ENCODE results near the gene CRYGD. TPM values are rescaled to one million over a fixed set of nuclear protein-coding genes. Genes with fewer than 3 reads are reported as not detected.

The CRYGD gene
- total RNA-seq, 2 experiments from 2014 or later = not detected

DNA sequence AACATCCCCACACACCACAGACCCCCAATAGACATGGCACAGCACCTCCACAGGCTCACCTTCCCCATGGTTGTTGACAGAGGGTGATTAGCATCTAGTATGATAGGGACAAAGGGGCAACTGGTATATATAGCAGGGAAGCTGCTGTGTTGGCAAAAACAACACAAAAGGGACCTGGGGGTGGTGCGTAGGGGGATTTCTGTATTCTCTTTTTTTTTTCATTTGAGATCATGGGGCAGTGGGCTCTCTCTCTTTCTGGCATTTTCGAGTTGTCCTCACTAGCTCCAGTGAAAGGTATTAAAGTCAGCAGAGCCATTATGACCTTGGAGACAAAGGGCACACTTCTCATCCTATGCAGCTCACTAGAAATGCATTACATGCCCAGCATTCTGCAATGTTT is 39.2 kb upstream of the CRYGD start, which contains the start of gene CRYGA:
Gene CRYGA, minus strand, starts transcription at position 101 of the 400 bp plus-strand sequence. Its CDS starts 33 bp downstream, at position 68.
- Mint-ChIP-seq H3K4me3 (no peak within 1 kb of the TSS), H3K36me3 (ENCODE audit: low read depth) (no peaks in the 10 kb centered on the region), H3K27ac (no peak within 1 kb of the TSS), H3K27me3 (peaks cover 14% of the 10 kb centered on the region), H3K9me3 (no peaks in the 10 kb centered on the region), H3K4me1 (ENCODE audit: low read depth) (no peaks in the 10 kb centered on the region)
- TF ChIP-seq, protein P1, sequence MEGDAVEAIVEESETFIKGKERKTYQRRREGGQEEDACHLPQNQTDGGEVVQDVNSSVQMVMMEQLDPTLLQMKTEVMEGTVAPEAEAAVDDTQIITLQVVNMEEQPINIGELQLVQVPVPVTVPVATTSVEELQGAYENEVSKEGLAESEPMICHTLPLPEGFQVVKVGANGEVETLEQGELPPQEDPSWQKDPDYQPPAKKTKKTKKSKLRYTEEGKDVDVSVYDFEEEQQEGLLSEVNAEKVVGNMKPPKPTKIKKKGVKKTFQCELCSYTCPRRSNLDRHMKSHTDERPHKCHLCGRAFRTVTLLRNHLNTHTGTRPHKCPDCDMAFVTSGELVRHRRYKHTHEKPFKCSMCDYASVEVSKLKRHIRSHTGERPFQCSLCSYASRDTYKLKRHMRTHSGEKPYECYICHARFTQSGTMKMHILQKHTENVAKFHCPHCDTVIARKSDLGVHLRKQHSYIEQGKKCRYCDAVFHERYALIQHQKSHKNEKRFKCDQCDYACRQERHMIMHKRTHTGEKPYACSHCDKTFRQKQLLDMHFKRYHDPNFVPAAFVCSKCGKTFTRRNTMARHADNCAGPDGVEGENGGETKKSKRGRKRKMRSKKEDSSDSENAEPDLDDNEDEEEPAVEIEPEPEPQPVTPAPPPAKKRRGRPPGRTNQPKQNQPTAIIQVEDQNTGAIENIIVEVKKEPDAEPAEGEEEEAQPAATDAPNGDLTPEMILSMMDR (IDR thresholded peaks at IDR 0.05) = no peak
- Histone ChIP-seq H3K27me3 (ENCODE audit: control insufficient read depth in 1 of 2, insufficient read depth in 2 of 2, low read length in 2 of 2) (no peaks in the 10 kb centered on the region), H3K27ac (ENCODE audit: low read depth in 1 of 2, low read length in 2 of 2) (no peak within 1 kb of the TSS), H3K9me3 (ENCODE audit: control insufficient read depth in 1 of 2, insufficient read depth in 1 of 2, low read length in 2 of 2) (no peaks in the 10 kb centered on the region), H3K36me3 (ENCODE audit: insufficient read depth, low read length) (no peaks in the 10 kb centered on the region), H3K4me1 (ENCODE audit: insufficient read depth, low read length) (no peaks in the 10 kb centered on the region), H3K4me3 (ENCODE audit: low read length) (no peak within 1 kb of the TSS)
- ATAC-seq (ENCODE audit: poor library complexity) (no peak), DNase-seq (no peak)
- ChIA-PET CTCF (no interaction called here), POLR2A (no interaction called here)
- intact Hi-C loops (cut with DNase I, micrococcal nuclease) = no loop called here

DNA sequence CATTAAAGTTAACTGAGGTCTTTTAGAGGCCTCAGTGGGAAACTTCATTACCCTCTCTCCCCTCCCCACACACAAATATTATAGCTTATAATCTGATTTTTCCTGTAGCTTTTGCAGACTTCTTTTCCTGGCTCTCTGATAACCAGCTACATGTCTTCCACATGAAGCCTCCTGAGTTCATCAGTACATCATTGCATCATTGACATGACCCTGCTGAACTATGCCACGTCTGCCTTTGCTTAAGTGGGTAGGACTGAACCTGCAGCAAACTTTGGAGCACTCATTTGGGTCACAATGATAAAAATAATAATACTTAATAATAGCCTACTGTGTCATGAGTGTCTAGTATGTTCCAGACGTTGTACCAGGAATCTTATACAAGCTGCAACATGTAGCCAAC is 32.1 kb upstream of the CRYGD start:
- intact Hi-C loops (cut with DNase I, micrococcal nuclease) = no loop called here
- no peaks in the 10 kb centered on the region for H3K36me3 Mint-ChIP-seq (ENCODE audit: low read depth)
- no peak overlapping the region for H3K27ac ChIP-seq (ENCODE audit: low read depth in 1 of 2, low read length in 2 of 2)
- CTCF ChIA-PET = no interaction called here
- TF ChIP-seq, protein P1 (IDR thresholded peaks at IDR 0.05) = no peak
- H3K27ac Mint-ChIP-seq = no peak overlapping the region
- no peaks in the 10 kb centered on the region for H3K9me3 ChIP-seq (ENCODE audit: control insufficient read depth in 1 of 2, insufficient read depth in 1 of 2, low read length in 2 of 2)
- no peaks in the 10 kb centered on the region for H3K4me1 ChIP-seq (ENCODE audit: insufficient read depth, low read length)
- POLR2A ChIA-PET = no interaction called here
- H3K36me3 ChIP-seq (ENCODE audit: insufficient read depth, low read length) = no peaks in the 10 kb centered on the region
- no peak overlapping the region for H3K4me3 ChIP-seq (ENCODE audit: low read length)
- no peak overlapping the region for H3K4me3 Mint-ChIP-seq
- no peaks in the 10 kb centered on the region for H3K27me3 Mint-ChIP-seq
- no peak for DNase-seq
- H3K27me3 ChIP-seq (ENCODE audit: control insufficient read depth in 1 of 2, insufficient read depth in 2 of 2, low read length in 2 of 2) = peaks cover 0 to 3% of the 10 kb centered on the region in 2 experiments
- peaks cover 2% of the 10 kb centered on the region for H3K9me3 Mint-ChIP-seq
- ATAC-seq (ENCODE audit: poor library complexity) = no peak
- no peaks in the 10 kb centered on the region for H3K4me1 Mint-ChIP-seq (ENCODE audit: low read depth)

DNA sequence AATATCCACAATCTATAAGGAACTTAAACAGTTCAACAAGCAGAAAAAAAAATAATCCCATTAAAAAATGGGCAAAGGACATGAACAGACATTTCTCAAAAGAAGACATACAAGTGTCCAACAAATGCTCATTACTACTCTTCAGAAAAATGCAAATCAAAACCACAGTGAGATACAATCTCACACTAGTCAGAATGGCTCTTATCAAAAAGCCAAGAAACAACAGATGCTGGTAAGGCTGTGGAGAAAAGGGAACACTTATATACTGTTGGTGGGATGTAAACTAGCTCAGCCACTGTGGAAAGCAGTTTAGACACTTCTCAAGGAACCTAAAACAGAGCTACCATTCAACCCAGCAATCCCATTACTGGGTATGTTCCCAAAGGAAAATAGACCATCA is 28.8 kb upstream of the CRYGD start:
- no peaks in the 10 kb centered on the region for H3K36me3 ChIP-seq (ENCODE audit: insufficient read depth, low read length)
- CTCF ChIA-PET = no interaction called here
- peaks cover 0 to 3% of the 10 kb centered on the region in 2 experiments for H3K27me3 ChIP-seq (ENCODE audit: control insufficient read depth in 1 of 2, insufficient read depth in 2 of 2, low read length in 2 of 2)
- no peak for DNase-seq
- no peaks in the 10 kb centered on the region for H3K4me1 Mint-ChIP-seq (ENCODE audit: low read depth)
- no peak overlapping the region for H3K4me3 ChIP-seq (ENCODE audit: low read length)
- no peaks in the 10 kb centered on the region for H3K9me3 ChIP-seq (ENCODE audit: control insufficient read depth in 1 of 2, insufficient read depth in 1 of 2, low read length in 2 of 2)
- H3K27ac ChIP-seq (ENCODE audit: low read depth in 1 of 2, low read length in 2 of 2) = no peak overlapping the region
- H3K4me1 ChIP-seq (ENCODE audit: insufficient read depth, low read length) = no peaks in the 10 kb centered on the region
- no peak overlapping the region for H3K4me3 Mint-ChIP-seq
- no peaks in the 10 kb centered on the region for H3K36me3 Mint-ChIP-seq (ENCODE audit: low read depth)
- POLR2A ChIA-PET = no interaction called here
- TF ChIP-seq, protein P1 (IDR thresholded peaks at IDR 0.05) = no peak
- intact Hi-C loops (cut with DNase I, micrococcal nuclease) = no loop called here
- H3K27me3 Mint-ChIP-seq = no peaks in the 10 kb centered on the region
- no peak overlapping the region for H3K27ac Mint-ChIP-seq
- ATAC-seq (ENCODE audit: poor library complexity) = no peak
- H3K9me3 Mint-ChIP-seq = peaks cover 7% of the 10 kb centered on the region
